NCI-H2196 treated with DMSO at 0.1 percent for 48 hours (cell line): Measurements from ENCODE around the gene METTL26.
"Not testable (repeated sequence)": the region's sequence is repeated elsewhere in the genome, so short reads cannot be mapped to it uniquely, and the experiment has no call there.

Source experiments
- DNase-seq: peaks from one replicate; lab custom pipeline; 2025; ENCODE audit not compliant: unreplicated experiment; lab: John Stamatoyannopoulos, UW

The METTL26 gene

GRCh38 chr16:598823-599739 is 37.0 kb downstream of the METTL26 start:
- no peak for DNase-seq

- DNase-seq, result not testable (repeated sequence)
These were observed 38.5 kb downstream of the METTL26 start for GRCh38 chr16:597655-598054.

- DNase-seq, result no peak
These were observed 39.4 kb downstream of the METTL26 start for GRCh38 chr16:596736-597060.

- DNase-seq, result peak; percentile 45
These were observed 40.0 kb downstream of the METTL26 start for GRCh38 chr16:595942-596735.

GRCh38 chr16:595094-595528 is 41.0 kb downstream of the METTL26 start:
- DNase-seq, result no peak

GRCh38 chr16:593807-594206 is 42.3 kb downstream of the METTL26 start:
- no peak for DNase-seq

- peak; percentile 75 for DNase-seq
These were observed 42.7 kb downstream of the METTL26 start for GRCh38 chr16:593406-593805.

- peak; percentile 88 for DNase-seq
These were observed 43.4 kb downstream of the METTL26 start for GRCh38 chr16:592518-593306.

- no peak for DNase-seq
These were observed 44.1 kb downstream of the METTL26 start for GRCh38 chr16:591892-592517.

GRCh38 chr16:591231-591630 is 44.9 kb downstream of the METTL26 start:
- no peak for DNase-seq

- DNase-seq, result no peak
These were observed 45.3 kb downstream of the METTL26 start for GRCh38 chr16:590815-591200.

- no peak for DNase-seq
These were observed 45.8 kb downstream of the METTL26 start for GRCh38 chr16:590188-590814.

GRCh38 chr16:589658-590187 is 46.4 kb downstream of the METTL26 start, which contains the start of gene RAB40C:
TSS of gene RAB40C (plus strand) at chr16:590066. CDS start at chr16:590292, 226 bp downstream.
- peak; percentile 93 for DNase-seq

- peak; percentile 85 for DNase-seq
These were observed 47.0 kb downstream of the METTL26 start for GRCh38 chr16:588889-589657.

- DNase-seq, result no peak
These were observed 47.5 kb downstream of the METTL26 start for GRCh38 chr16:588639-588888.

- no peak for DNase-seq
These were observed 49.2 kb downstream of the METTL26 start for GRCh38 chr16:586645-587590.

- DNase-seq, result no peak
These were observed 50.0 kb downstream of the METTL26 start for GRCh38 chr16:586047-586644.

- DNase-seq, result no peak
These were observed 50.8 kb downstream of the METTL26 start for GRCh38 chr16:585351-585750.
